Natural killer cell (primary cell): Measurements from ENCODE around the gene EREG. TPM values are rescaled to one million over a fixed set of nuclear protein-coding genes. Genes with fewer than 3 reads are reported as not detected.

Experiments used
- ATAC-seq, 3 donors: fragments of 150-1000 bp in 2 of 3; fragments of 200-7000 bp in 1 of 3; cut with Tn5 transposase; 1 replicate in 1 of 3; 2 replicates in 2 of 3; pipeline ENCODE4 v1.10.0; 2021; ENCODE audit warnings: mild to moderate bottlenecking in 2 of 3, moderate library complexity in 2 of 3
- DNase-seq, 2 donors: peaks; one replicate each; pipeline versions ENCODE4 v3.0.0 to v3.0.0-alpha.2; 2013 to 2021; ENCODE audit warnings: mixed read lengths in 1 of 2
- H3K27ac ChIP-seq: one replicate; pipeline ENCODE4 v1.5.1; 2013; ENCODE audit warnings: mild to moderate bottlenecking, low read length
- H3K27me3 ChIP-seq: one replicate; pipeline ENCODE4 v1.6.1; 2013; ENCODE audit warnings: low read length; ENCODE audit not compliant: control insufficient read depth, insufficient read depth
- H3K36me3 ChIP-seq: one replicate; pipeline ENCODE4 v1.6.1; 2013; ENCODE audit warnings: low read length; ENCODE audit not compliant: control insufficient read depth, insufficient read depth
- H3K4me1 ChIP-seq: one replicate; pipeline ENCODE4 v1.6.1; 2013; ENCODE audit warnings: low read length; ENCODE audit not compliant: control insufficient read depth, insufficient read depth
- H3K4me3 ChIP-seq: one replicate; pipeline ENCODE4 v1.5.1; 2013; ENCODE audit warnings: low read length
- H3K9me3 ChIP-seq: one replicate; pipeline ENCODE4 v1.6.1; 2013; ENCODE audit warnings: low read length; ENCODE audit not compliant: control insufficient read depth, insufficient read depth
- H3K27ac Mint-ChIP-seq, 2 donors: one replicate each; pipeline ENCODE4 v1.8.0; 2022; ENCODE audit warnings: mild to moderate bottlenecking in 2 of 2, mixed read lengths in 2 of 2, moderate library complexity in 1 of 2
- H3K27me3 Mint-ChIP-seq, 2 donors: one replicate each; pipeline ENCODE4 v1.8.0; 2022; ENCODE audit warnings: low read depth in 2 of 2, mixed read lengths in 2 of 2
- H3K36me3 Mint-ChIP-seq: one replicate; pipeline ENCODE4 v1.8.0; 2022; ENCODE audit warnings: mixed read lengths
- H3K4me1 Mint-ChIP-seq, 2 donors: one replicate each; pipeline ENCODE4 v1.8.0; 2022; ENCODE audit warnings: mixed read lengths in 2 of 2
- H3K4me3 Mint-ChIP-seq: one replicate; pipeline ENCODE4 v1.8.0; 2022; ENCODE audit warnings: mild to moderate bottlenecking, moderate library complexity, mixed read lengths
- H3K9me3 Mint-ChIP-seq, 2 donors: one replicate each; pipeline ENCODE4 v1.8.0; 2022; ENCODE audit warnings: mixed read lengths in 2 of 2
- CTCF ChIP-seq: fragments of 200-600 bp; IDR thresholded peaks from one replicate; pipeline ENCODE4 v1.8.0; 2022; ENCODE audit warnings: antibody characterized with exemption
- WGBS: methylation state at CpG from one replicate; pipeline ENCODE4 v1.1.7; 2013; ENCODE audit warnings: missing lambda C conversion rate; ENCODE audit not compliant: insufficient coverage; 5-methylcytosine and 5-hydroxymethylcytosine counted together
- intact Hi-C: fragments of 100-400 bp; cut with micrococcal nuclease; formaldehyde crosslinking; loops from one replicate; pipeline ENCODE4 v1.14.2; 2022
- total RNA-seq, 4 donors: library from RNA; stranded (reverse); fragments of 120-200 nt in 1 of 4; gene quantifications; one replicate each; pipeline versions ENCODE4 v1.2.3 to v1.2.4, GENCODE V29; 2013 to 2022

The EREG gene
- total RNA-seq, 3 donors from 2014 or later (not counting 1 experiment from before 2014, with no cell fraction given) = 2.3 to 23.3 (median 6.4) TPM

DNA sequence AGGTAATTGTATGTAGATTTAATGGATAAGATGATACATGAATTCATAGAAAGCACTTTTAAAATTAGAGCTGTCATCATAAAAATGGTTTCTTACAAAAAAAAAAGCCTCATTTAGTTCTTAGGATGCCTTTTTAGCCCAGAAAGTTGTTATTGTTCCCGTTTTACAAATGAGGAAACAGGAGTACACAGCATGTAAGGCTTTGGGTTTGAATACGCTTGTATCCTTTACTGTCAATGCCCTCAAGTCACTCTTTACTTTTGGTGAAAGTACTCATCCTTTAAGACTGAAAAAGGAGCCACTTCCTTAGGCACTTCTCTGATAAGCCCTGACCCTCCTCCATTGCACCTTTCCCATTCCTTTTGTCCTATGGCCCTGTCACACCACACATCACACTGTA lies 4.9 kb downstream of the EREG start:
- no peak overlapping the region for H3K27ac Mint-ChIP-seq

GRCh38 chr4:74370912-74371311 lies 6.0 kb downstream of the EREG start:
- WGBS = 4% methylated on average over 1 of the region's 1 CpG
- intact Hi-C loops = no loop called here
- Mint-ChIP-seq H3K9me3 (no peaks in the 10 kb centered on the region), H3K27me3 (peaks cover 8 to 25% of the 10 kb centered on the region in 2 donors), H3K27ac (no peak overlapping the region), H3K4me1 (no peaks in the 10 kb centered on the region), H3K36me3 (no peaks in the 10 kb centered on the region), H3K4me3 (no peak overlapping the region)
- no peak overlapping the region for H3K27ac ChIP-seq
- no peaks in the 10 kb centered on the region for H3K9me3 ChIP-seq
- H3K36me3 ChIP-seq = no peaks in the 10 kb centered on the region
- DNase-seq = peak in 1 of 2 donors; percentile 64
- peak; percentile 78 to 92 (median 88) for ATAC-seq
- H3K27me3 ChIP-seq = peaks cover 3% of the 10 kb centered on the region
- H3K4me1 ChIP-seq = no peaks in the 10 kb centered on the region
- no peak overlapping the region for H3K4me3 ChIP-seq
- TF ChIP-seq CTCF = peak; percentile 44

More for the DNA sequence above, 4.9 kb downstream of the EREG start:
- no peak overlapping the region for H3K4me3 Mint-ChIP-seq
- H3K4me1 Mint-ChIP-seq = peaks cover 6% of the 10 kb centered on the region in 2 donors
- Histone ChIP-seq H3K4me1 (peaks cover 7% of the 10 kb centered on the region), H3K27me3 (peaks cover 11% of the 10 kb centered on the region), H3K4me3 (no peak overlapping the region), H3K36me3 (no peaks in the 10 kb centered on the region), H3K27ac (no peak overlapping the region), H3K9me3 (no peaks in the 10 kb centered on the region)
- intact Hi-C loops = no loop called here
- peaks cover 12 to 25% of the 10 kb centered on the region in 2 donors for H3K27me3 Mint-ChIP-seq
- 51% methylated on average over 2 of the region's 2 CpGs for WGBS
- TF ChIP-seq CTCF = no peak
- DNase-seq = no peak
- no peak for ATAC-seq
- H3K36me3 Mint-ChIP-seq = no peaks in the 10 kb centered on the region
- H3K9me3 Mint-ChIP-seq = no peaks in the 10 kb centered on the region

DNA sequence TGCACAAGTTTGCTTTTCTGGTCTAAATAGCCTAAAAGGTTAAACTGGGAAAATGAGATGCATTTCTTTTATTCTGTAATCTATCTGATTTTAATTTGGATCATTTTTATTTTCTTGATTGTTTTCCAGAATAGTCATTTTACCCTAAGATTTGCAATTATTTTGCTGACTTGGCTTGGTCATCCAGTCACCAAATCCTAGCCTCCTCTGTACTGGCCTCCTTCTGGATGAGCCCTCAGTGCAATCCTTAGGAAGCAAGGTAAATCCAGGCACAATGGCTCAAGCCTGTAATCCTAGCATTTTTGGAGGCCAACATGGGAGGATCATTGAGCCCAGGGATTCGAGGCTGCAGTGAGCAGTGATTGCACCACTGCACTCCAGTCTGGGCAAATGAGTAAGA lies 9.2 kb downstream of the EREG start:
- no peak for ATAC-seq
- 62% methylated on average over 1 of the region's 1 CpG for WGBS
- Histone ChIP-seq H3K36me3 (no peaks in the 10 kb centered on the region), H3K27me3 (peaks cover 2% of the 10 kb centered on the region), H3K4me1 (no peaks in the 10 kb centered on the region), H3K27ac (no peak overlapping the region), H3K9me3 (no peaks in the 10 kb centered on the region), H3K4me3 (no peak overlapping the region)
- no peak overlapping the region for H3K4me3 Mint-ChIP-seq
- H3K9me3 Mint-ChIP-seq = no peaks in the 10 kb centered on the region
- no peak overlapping the region for H3K27ac Mint-ChIP-seq
- intact Hi-C loops = no loop called here
- DNase-seq = no peak
- H3K4me1 Mint-ChIP-seq = no peaks in the 10 kb centered on the region
- TF ChIP-seq CTCF = no peak
- no peaks in the 10 kb centered on the region for H3K36me3 Mint-ChIP-seq
- peaks cover 2 to 9% of the 10 kb centered on the region in 2 donors for H3K27me3 Mint-ChIP-seq
